GF-D8 (cell line): ENCODE data around the gene SLC22A14.
"Not testable (repeated sequence)": the region's sequence is repeated elsewhere in the genome, so short reads cannot be mapped to it uniquely, and the experiment has no call there.

ENCODE experiments used
- DNase-seq: peaks from one replicate; lab custom pipeline; 2025; lab: John Stamatoyannopoulos, UW

SLC22A14 gene

GRCh38 chr3:38313695-38314094 is 31.6 kb downstream of the SLC22A14 start:
- no peak for DNase-seq

GRCh38 chr3:38314112-38314763 is 32.1 kb downstream of the SLC22A14 start:
- DNase-seq = no peak

- no peak for DNase-seq
Measured at GRCh38 chr3:38314764-38315487, 32.8 kb downstream of the SLC22A14 start.

GRCh38 chr3:38315488-38316230 is 33.6 kb downstream of the SLC22A14 start:
- DNase-seq = no peak

GRCh38 chr3:38316356-38317191 is 34.5 kb downstream of the SLC22A14 start:
- no peak for DNase-seq

DNA sequence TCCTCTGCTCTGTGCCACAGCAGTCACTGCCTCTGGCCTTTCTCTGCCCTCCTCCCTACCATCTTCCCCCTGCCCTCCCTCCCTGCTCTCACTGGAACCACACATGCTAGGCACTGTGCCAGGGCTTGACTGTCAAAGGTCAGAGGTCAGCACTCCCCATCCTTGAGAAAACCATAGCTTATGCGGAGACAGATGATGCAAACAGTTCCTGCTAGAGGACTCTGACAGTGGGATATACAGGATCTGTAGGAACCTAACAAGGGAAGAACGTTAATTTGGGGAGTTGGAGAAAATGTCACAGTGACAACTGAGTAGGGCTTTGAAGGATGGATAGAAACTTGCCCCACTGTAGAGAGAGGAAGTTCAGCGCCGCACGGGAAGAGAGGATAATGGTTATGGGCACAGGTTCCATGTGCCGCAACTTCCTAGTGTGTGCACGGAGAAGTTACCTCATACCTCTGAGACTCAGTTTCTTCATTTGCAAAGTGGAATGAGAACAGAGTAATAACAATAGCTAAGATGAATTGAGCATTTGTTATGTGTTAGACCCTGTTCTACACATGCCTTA is 35.2 kb downstream of the SLC22A14 start:
- DNase-seq = no peak

- DNase-seq = no peak
Measured at GRCh38 chr3:38318766-38319671, 36.9 kb downstream of the SLC22A14 start.

DNA sequence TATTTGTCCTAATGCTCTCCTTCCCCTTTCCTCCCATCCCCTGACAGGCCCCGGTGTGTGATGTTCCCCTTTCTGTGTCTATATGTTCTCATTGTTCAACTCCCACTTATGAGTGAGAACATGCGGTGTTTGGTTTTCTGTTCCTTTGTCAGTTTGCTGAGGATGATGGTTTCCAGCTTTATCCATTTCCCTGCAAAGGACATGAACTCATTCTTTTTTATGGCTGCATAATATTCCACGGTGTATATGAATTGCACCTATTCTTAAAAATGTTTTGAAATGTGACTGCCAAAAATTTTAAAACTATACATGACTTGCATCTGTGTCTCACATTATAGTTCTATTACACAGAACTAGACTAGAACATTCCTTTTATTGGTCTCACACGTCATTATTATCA is 38.5 kb downstream of the SLC22A14 start:
- DNase-seq = not testable (repeated sequence)

DNA sequence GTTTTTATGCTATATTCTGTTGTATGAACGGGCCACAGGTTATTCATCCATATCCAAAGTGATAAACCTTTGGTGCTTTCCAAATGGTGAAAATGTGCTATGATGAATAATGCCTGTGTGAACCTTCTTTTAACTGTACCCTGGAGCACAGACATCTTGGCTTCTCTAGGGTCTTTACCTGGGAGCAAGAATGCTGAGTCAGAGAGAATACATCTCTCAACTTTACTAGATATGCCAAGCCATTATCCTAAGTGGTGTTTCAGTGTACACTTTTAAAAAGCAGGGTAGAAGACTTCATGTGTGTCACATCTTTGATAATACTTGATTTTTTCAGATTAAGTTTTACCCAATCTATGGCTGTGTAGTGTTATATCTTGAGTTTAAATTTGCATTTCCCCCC is 41.0 kb downstream of the SLC22A14 start:
- no peak for DNase-seq

DNA sequence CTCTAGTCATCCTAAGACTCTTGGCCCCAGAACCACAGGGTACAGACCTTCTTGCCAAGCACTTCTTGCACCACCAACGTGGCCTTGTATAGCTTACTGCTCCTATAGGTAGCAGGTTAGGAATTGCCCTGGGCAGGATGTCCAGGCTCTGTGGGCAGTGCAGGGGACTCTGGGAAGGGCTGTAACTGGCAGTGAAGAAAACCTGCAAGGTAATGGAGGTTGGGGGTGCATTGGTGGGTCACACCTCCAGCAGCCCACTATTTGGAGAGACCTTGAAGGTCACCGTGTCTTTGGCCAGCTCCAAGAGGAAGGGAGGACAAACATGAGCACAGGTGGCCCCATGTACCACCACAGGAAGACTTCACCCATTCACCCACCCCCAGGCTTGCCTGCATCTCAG is 43.2 kb downstream of the SLC22A14 start:
- DNase-seq = no peak

GRCh38 chr3:38327335-38328009 is 45.4 kb downstream of the SLC22A14 start:
- DNase-seq = no peak

DNA sequence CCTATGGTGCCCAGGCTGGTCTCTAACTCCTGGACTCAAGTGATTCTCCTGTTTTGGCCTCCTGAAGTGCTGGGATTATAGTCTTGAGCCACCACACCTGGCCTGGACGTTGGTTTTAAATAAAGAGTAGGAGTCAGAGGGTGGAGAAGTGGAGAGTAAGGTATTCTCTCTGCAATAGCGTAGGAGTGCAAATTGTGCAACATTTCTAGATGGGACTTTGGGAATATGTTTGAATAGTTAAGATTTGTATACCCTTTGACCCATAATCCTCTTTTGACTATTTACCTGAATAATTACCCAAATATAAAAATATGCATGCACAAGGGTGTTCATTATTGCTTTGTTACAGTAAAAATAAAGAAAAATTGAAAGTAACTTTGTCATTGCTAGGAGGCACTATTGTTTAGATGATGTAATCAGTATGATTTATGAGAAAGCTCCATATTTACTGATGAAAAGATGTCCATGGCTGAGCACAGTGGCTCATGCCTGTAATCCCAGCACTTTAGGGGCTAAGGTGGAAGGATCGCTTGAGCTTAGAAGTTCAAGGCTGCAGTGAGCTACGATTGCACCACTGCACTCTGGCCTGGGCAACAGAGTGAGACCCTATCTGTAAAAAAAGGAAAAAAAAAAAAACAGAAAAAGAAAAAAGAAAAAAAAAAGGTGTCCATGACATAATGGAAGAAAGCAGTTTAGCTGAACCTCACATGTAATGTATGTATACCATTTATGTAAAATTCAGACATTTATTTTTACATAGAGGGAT is 49.3 kb downstream of the SLC22A14 start:
- DNase-seq = no peak

GRCh38 chr3:38332201-38332600 is 50.1 kb downstream of the SLC22A14 start:
- DNase-seq = no peak

DNA sequence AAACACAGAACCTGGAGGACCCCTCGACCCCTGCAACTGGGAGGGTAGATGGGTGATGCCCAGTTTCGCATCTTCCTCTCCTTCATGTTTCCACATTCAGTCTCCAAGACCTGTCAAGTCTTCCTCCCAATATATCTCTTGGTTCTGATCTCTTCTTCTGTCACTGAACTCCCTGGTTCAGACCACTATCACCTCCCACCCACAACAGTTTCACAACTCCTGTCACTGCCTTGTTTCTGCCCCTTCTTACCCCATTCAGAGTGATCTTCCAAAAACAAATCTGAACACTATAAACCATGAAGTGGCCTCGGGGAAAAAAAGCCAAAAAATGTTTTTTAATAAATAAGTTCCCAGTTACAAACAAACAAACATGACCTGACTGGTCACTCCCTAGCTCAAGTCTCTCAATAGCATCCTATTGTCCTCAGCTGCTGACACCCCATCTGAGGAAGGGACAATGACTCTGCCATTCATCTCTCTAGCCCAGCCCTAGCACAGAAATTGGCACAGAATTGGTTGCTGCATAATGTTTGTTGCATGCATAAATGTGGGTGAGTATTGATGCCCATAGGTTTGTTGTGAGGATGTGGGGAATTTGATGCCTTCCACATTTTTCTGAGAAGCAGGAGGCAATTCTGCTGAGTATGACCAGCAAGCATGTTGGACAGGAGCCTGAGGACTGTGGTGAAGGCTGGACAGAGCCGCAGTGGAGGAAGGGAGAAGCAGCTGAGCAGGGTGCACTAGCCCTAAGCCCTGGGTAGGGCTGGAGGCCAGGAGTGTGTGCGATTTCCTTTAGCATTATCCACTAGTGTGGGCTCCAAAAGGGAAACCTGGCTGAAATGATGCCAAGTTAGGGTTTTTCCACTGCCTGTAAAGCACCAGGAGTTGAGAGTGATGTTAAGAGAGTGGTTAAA is 52.3 kb downstream of the SLC22A14 start:
- no peak for DNase-seq

GRCh38 chr3:38335263-38335662 is 53.2 kb downstream of the SLC22A14 start:
- DNase-seq = no peak

GRCh38 chr3:38337703-38338102 is 55.6 kb downstream of the SLC22A14 start:
- DNase-seq = no peak

GRCh38 chr3:38343797-38344594 is 61.9 kb downstream of the SLC22A14 start:
- no peak for DNase-seq
